ENCODE data around the gene PCYOX1L.

Gene PCYOX1L

DNA sequence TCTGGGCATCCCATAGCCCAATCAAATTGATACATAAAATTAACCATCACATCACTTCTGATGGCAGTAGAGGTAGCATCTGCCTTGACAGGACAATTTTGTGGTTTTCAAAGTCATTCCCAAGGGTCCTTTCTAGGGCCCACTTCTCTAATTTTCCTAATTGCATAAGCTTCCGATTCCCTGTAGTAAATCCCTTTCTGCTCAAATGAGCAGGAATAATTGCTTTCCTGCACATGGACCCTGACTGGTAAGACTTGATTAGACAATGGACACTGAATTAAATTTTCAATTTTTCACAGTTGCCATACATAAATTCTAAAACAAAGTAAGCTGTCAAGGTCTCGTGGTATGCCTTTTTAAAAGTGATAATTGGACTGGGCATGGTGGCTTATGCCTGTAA lies 43.2 kb downstream of the PCYOX1L start:
- no peak for TF ChIP-seq JUND (IDR thresholded peaks at IDR 0.05; ENCODE audit: low read depth)
- DNase-seq (ENCODE audit: low read depth in 1 of 2, low spot score in 1 of 2): no peak
- in situ Hi-C loops (cut with HindIII; ENCODE audit: low pct_unique_long_range_greater_than_20kb, low sequenced_read_pairs): no loop called here

GRCh38 chr5:149402291-149402690 lies 44.4 kb downstream of the PCYOX1L start:
- DNase-seq (ENCODE audit: low read depth in 1 of 2, low spot score in 1 of 2): no peak
- in situ Hi-C loops (cut with HindIII; ENCODE audit: low pct_unique_long_range_greater_than_20kb, low sequenced_read_pairs): no loop called here
- TF ChIP-seq JUND (IDR thresholded peaks at IDR 0.05; ENCODE audit: low read depth): no peak

DNA sequence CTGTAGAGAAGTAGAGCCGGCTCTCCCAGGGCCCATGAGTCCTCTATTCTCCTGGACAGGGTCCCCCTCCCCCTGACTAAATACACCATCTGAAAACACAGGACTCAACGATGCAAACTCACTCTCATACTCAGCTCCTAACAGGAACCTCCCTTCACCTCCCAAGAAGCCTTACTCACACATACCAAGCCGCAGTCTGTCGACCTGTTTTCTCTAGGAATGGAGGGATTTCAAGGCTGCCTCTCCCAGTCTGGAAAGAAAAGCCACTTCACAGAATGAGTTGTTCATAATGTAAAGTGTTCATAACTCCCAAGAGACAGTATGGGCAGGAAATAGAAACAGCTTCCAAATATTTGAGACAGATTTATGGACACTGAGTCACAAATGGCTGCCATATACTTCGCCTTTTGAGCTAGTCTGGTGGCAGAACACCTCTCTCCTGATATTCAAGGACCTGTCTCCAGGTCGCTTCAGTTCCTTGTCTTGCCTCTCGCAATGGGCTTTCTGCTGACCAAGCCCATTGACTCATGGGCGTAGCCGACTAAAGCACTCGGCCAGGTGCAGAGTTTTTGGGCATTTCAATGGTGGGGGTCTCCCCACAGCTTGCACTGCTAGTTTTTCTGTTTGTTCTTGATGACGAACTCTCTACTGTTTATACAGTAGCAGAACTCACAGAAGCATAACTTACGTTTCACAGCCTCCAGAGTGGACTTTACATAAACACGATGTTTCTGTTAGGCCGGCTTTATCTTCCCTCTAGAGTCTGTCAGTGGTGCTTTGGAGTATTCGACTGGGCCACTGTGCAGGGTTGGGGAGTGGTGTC lies 46.3 kb downstream of the PCYOX1L start:
- no peak for TF ChIP-seq JUND (IDR thresholded peaks at IDR 0.05; ENCODE audit: low read depth)
- DNase-seq (ENCODE audit: low read depth in 1 of 2, low spot score in 1 of 2): no peak
- in situ Hi-C loops (cut with HindIII; ENCODE audit: low pct_unique_long_range_greater_than_20kb, low sequenced_read_pairs): no loop called here

DNA sequence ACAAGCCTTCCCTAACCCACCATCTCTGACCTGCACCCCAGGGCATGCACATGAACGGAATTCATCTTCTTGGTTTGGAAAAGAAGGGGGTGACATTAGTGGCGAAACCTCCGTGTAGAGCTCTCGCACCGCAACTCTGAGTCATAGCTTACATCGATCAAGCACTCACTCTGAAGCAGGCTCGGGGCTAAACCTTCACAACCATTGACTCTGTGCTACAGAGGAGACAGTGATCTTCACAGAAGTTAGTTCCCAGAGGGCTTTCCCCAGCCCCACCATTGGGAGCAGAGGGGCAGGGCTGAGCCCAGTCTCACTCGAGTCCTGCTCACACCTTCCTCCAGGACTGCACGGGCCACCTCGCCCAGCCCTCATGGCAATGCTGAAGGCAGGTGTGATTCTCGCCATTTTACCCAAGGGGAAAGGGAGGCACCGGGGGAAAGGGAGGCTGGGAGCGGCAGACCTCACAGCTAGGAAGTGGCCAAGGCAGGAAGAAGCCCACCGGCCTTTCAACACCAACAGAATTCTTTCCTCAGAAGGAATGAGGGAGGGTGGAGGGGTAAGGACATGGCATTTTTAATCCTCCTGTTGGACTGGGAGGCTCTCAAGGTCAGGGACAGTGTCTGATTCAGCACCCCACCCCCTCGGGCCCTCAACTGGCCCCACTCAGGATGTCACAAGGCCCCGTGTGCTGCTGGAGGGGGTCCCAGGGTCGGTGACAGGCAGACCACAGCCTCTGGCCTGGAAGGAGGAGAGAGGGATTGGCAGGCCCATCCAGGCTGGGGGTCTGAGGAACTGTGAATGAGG lies 47.1 kb downstream of the PCYOX1L start:
- no peak for DNase-seq (ENCODE audit: low read depth in 1 of 2, low spot score in 1 of 2)
- in situ Hi-C loops (cut with HindIII; ENCODE audit: low pct_unique_long_range_greater_than_20kb, low sequenced_read_pairs): no loop called here
- no peak for TF ChIP-seq JUND (IDR thresholded peaks at IDR 0.05; ENCODE audit: low read depth)

DNA sequence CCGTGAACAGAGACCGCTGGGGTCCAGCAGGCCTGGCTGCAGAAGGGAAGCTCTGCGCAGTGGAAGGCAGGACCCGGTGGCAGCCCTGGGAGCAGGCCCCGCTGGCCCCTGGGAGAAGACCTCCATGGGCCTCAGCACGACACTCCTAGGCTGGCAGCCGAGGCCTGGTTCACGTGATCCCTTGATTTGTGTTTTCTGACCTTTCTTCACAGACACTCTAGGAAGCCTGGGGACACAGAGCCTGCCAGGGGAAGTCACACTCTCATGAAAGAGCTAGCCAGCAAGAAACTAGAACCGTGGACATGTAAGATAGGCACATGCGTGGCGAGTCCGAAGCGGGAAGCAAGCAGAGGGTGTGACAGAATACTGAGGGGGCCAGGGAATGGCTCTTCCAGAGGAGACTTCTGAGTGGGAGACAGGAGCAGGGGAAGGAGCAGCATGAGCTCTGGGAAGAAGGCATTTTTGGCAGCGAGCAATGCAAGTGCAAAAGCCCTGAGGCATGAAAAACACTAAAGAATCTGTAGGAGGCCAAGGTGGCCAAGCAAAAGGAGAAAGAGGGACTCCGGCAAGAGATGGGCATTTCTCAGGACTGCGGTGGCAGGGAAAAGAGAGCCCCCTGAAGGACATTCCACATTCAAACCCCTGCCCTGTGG lies 47.8 kb downstream of the PCYOX1L start:
- no peak for DNase-seq (ENCODE audit: low read depth in 1 of 2, low spot score in 1 of 2)
- no peak for TF ChIP-seq JUND (IDR thresholded peaks at IDR 0.05; ENCODE audit: low read depth)
- in situ Hi-C loops (cut with HindIII; ENCODE audit: low pct_unique_long_range_greater_than_20kb, low sequenced_read_pairs): no loop called here

- in situ Hi-C loops (cut with HindIII; ENCODE audit: low pct_unique_long_range_greater_than_20kb, low sequenced_read_pairs): no loop called here
- DNase-seq (ENCODE audit: low read depth in 1 of 2, low spot score in 1 of 2): no peak
- TF ChIP-seq JUND (IDR thresholded peaks at IDR 0.05; ENCODE audit: low read depth): no peak
Measured at GRCh38 chr5:149406203-149406978, 48.5 kb downstream of the PCYOX1L start.

GRCh38 chr5:149406979-149407306 lies 49.1 kb downstream of the PCYOX1L start:
- DNase-seq (ENCODE audit: low read depth in 1 of 2, low spot score in 1 of 2): no peak
- in situ Hi-C loops (cut with HindIII; ENCODE audit: low pct_unique_long_range_greater_than_20kb, low sequenced_read_pairs): no loop called here
- TF ChIP-seq JUND (IDR thresholded peaks at IDR 0.05; ENCODE audit: low read depth): no peak

DNA sequence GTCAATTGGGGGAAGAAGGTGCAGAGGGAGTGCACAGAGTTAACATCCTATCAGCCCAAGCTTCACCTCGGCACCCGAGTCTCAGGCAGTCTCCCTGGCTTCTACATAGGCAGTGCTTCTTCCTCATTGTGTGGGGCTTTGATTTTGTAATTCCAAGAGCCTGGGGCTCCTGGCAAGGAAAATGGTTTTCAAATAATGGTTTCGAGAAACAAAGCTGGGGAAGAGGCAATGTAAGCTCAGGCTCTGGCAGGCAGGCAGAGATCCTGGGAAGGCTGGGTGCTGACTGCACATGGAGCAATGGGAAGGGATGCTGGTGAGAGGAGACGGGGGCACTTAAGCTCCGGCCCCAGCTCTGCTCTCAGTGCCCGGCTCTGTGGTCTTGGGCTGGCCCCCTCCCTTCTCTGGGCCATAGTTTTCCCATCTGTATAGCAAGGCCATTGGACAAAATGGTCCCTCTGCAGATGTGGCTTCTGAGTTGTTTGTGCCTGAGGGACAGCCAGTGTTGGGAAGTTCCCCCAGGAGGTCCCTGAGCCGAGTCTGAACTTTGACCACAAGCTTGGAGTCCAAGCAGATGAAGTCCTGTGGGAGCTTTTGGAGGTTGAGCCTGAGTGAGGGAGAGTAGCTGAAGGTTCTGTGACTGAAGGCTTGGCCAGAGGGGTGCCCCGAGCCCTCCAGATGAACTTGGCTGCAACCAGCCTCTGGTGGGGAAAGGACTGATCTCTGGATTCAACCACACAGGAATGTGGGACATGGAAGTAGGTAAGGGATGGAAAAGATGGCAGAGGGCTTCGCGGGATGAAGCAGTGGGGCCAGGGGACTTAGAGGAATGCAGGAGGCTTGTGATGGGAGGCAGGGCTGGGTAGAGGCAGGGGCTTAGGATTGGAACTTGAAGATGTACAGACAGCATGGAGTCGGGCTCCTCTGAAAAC lies 49.7 kb downstream of the PCYOX1L start:
- no peak for DNase-seq (ENCODE audit: low read depth in 1 of 2, low spot score in 1 of 2)
- TF ChIP-seq JUND (IDR thresholded peaks at IDR 0.05; ENCODE audit: low read depth): no peak
- in situ Hi-C loops (cut with HindIII; ENCODE audit: low pct_unique_long_range_greater_than_20kb, low sequenced_read_pairs): no loop called here

GRCh38 chr5:149408252-149409099 lies 50.6 kb downstream of the PCYOX1L start:
- TF ChIP-seq JUND (IDR thresholded peaks at IDR 0.05; ENCODE audit: low read depth): no peak
- DNase-seq (ENCODE audit: low read depth in 1 of 2, low spot score in 1 of 2): no peak
- in situ Hi-C loops (cut with HindIII; ENCODE audit: low pct_unique_long_range_greater_than_20kb, low sequenced_read_pairs): no loop called here

DNA sequence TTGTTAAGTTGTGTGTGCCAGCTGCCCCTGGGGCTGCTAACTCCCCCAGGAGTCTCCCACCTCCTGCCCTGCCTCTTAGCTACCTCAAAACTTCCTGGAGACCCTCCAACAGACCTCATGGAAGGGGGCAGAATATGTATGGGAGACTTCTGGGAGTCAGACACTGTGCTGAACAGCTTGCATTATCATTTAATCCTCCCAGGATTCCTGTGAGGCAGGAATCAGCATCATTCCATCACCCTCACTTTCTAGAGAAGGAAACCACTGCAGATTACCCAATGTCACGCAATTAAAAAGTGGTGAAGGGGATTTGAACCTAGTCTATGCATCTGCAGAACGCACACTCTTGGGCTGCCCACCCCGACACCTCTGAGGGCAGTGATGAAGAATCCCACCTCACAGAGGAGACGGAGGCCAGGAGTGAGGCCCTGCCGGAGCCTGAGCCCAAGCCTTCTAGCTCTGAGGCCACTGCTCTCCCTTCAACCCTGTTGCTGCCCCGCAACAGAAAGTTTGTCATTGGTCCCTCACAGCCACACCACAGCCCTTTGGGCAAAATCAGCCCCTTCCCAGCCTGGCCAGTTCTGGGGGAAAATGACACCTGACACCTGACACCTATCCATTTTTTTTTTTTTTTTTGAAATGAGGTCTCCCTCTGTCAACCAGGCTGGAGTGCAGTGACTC lies 51.6 kb downstream of the PCYOX1L start:
- in situ Hi-C loops (cut with HindIII; ENCODE audit: low pct_unique_long_range_greater_than_20kb, low sequenced_read_pairs): no loop called here
- no peak for DNase-seq (ENCODE audit: low read depth in 1 of 2, low spot score in 1 of 2)
- TF ChIP-seq JUND (IDR thresholded peaks at IDR 0.05; ENCODE audit: low read depth): no peak

Measured in T47D (cell line).